Activated CD4-positive, CD25-positive, alpha-beta regulatory T cell (primary cell): ENCODE data around the gene SLC12A7.
"Not testable (repeated sequence)": the region's sequence is repeated elsewhere in the genome, so short reads cannot be mapped to it uniquely, and the experiment has no call there.

Source experiments
- DNase-seq, 4 experiments: peaks; one replicate each; lab custom pipeline; 2025; lab: John Stamatoyannopoulos, UW

The SLC12A7 gene

GRCh38 chr5:1111727-1112289 lies at the start of gene SLC12A7:
Gene SLC12A7, minus strand, starts transcription at chr5:1112063. Its CDS starts 72 bp downstream, at chr5:1111991.
- peak; percentile 7 to 22 (median 18) for DNase-seq

- DNase-seq, result no peak
Measured at GRCh38 chr5:1161108-1161832, 49.4 kb upstream of the SLC12A7 start.

GRCh38 chr5:1159774-1160406 lies 48.0 kb upstream of the SLC12A7 start:
- DNase-seq, result no peak

- DNase-seq, result no peak
Measured at GRCh38 chr5:1159341-1159675, 47.4 kb upstream of the SLC12A7 start.

- no peak for DNase-seq
Measured at GRCh38 chr5:1158647-1159340, 46.9 kb upstream of the SLC12A7 start.

GRCh38 chr5:1157461-1157986 lies 45.7 kb upstream of the SLC12A7 start:
- DNase-seq, result not testable (repeated sequence)

- no peak for DNase-seq
Measured at GRCh38 chr5:1156754-1157460, 45.0 kb upstream of the SLC12A7 start.

GRCh38 chr5:1156033-1156753 lies 44.3 kb upstream of the SLC12A7 start:
- DNase-seq, result no peak

- DNase-seq, result no peak
Measured at GRCh38 chr5:1155191-1156032, 43.5 kb upstream of the SLC12A7 start.

GRCh38 chr5:1153428-1153827 lies 41.6 kb upstream of the SLC12A7 start:
- no peak for DNase-seq

GRCh38 chr5:1152771-1153282 lies 41.0 kb upstream of the SLC12A7 start:
- DNase-seq, result no peak

- no peak for DNase-seq
Measured at GRCh38 chr5:1152156-1152555, 40.3 kb upstream of the SLC12A7 start.

GRCh38 chr5:1151316-1151715 lies 39.5 kb upstream of the SLC12A7 start:
- no peak for DNase-seq

- no peak for DNase-seq
Measured at GRCh38 chr5:1150866-1151265, 39.0 kb upstream of the SLC12A7 start.

GRCh38 chr5:1144638-1145396 lies 33.0 kb upstream of the SLC12A7 start:
- DNase-seq, result no peak

GRCh38 chr5:1144089-1144488 lies 32.2 kb upstream of the SLC12A7 start:
- DNase-seq, result no peak

- no peak for DNase-seq
Measured at GRCh38 chr5:1143670-1143951, 31.7 kb upstream of the SLC12A7 start.

- no peak for DNase-seq
Measured at GRCh38 chr5:1142886-1143669, 31.2 kb upstream of the SLC12A7 start.

- no peak for DNase-seq
Measured at GRCh38 chr5:1141834-1142233, 30.0 kb upstream of the SLC12A7 start.
